OCI-M2 (cell line): ENCODE data around the gene GPD1.
"Not testable (repeated sequence)": the region's sequence is repeated elsewhere in the genome, so short reads cannot be mapped to it uniquely, and the experiment has no call there.

Experiments used
- DNase-seq: peaks from one replicate; lab custom pipeline; 2025; ENCODE audit not compliant: unreplicated experiment; lab: John Stamatoyannopoulos, UW

GPD1 gene

DNA sequence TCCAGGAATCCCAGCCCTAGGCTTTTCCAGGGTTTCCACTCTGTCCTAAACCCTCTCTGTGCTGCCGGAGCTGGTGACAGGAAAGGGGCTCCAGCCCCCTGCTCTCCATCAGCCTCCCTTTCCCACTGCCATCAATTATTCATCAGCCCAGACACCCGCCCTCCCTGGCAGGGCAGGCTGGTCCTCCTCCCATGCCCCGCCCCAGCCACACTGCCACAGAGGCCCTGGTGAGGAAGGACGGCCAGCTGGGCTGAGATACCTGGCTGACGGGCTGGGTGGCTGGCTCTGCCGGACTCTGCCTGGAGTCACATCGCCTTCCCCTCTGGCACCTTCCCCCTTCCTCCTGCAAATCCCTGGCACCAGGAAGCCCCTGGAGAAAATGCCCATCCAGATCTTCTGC, 30.6 kb upstream of the GPD1 start:
- no peak for DNase-seq

DNA sequence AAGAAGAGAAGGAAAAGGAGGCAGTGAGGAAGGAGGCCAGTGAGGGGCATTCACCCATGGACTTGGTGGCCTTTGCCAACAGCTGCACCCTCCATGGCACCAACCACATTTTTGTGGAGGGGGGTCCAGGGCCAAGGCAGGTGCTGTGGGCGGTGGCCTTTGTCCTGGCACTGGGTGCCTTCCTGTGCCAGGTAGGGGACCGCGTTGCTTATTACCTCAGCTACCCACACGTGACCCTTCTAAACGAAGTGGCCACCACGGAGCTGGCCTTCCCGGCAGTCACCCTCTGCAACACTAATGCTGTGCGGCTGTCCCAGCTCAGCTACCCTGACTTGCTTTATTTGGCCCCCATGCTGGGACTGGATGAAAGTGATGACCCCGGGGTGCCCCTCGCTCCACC, 30.1 kb upstream of the GPD1 start:
- no peak for DNase-seq

DNA sequence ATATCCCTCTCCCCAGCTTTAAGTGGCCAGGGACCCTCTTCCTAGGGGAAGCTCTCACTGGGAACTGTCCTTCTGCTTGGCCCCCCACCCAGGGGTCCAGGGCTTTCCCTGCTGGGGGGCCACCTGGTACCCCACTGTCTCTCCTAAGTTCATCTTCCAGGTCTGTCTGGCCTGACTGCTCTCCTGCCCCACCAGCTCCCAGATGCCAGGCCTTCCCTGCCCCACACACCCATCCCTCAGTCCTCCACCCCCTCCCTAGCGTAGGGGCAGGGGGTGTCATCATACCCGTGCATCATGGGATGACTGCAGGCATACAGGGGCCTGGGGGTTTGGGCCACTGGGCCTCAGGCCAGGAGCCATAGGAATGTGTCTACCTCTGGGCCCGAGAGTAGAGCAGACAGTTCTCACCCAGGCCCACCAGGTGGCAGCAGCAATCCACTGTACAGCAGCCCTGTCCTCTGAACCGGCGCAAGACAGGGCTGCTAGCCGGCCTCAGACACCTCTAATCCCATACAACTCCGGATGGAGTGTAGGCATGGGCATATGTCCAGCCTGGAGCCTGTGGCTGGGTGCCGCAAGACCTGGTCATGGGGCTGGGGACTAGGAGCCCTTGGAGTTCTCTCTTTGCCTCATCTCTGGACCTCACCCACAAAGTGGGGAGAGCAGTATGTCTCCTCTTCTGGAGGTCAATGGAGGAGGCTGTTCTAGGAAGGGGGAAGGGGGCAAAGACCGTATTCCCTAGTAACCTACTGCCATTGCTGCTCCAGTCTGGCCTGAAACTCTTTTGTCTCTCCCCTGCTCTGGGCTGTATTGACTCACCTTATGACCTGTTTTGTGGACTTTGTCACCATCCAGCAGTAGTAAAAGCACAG, 28.6 kb upstream of the GPD1 start:
- DNase-seq = peak; percentile 14

DNA sequence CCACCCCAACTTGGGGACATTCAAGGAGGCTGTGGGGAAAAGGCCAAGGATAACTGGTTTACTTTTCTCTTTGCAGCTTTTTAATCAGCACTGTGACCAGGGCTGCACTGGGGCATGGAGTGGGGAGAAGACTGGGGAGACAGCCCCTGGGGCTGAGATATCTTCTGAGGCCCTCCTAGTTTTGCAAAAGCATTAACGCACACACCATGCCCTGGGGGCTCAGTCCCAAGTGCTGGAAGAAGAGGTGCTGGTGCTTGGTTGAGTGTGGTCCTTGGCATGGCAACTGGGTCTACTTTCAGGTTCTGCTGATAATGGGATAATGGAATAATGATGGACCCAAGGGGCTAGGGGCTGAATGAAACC, 28.0 kb upstream of the GPD1 start:
- DNase-seq = no peak

DNA sequence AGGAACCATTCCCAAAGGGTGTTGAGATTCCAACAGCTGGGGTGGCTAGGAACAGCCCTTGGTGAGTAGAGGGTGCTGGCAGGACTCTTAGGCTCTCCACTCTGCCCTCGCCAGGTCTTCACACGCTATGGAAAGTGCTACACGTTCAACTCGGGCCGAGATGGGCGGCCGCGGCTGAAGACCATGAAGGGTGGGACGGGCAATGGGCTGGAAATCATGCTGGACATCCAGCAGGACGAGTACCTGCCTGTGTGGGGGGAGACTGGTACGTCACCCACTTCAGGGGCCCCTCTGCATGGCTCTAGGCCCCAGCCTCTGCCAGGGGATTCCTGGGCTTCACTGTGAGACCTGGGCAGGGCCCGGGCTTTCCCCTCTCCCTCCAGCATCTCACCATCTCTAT, 26.7 kb upstream of the GPD1 start:
- DNase-seq = no peak

DNA sequence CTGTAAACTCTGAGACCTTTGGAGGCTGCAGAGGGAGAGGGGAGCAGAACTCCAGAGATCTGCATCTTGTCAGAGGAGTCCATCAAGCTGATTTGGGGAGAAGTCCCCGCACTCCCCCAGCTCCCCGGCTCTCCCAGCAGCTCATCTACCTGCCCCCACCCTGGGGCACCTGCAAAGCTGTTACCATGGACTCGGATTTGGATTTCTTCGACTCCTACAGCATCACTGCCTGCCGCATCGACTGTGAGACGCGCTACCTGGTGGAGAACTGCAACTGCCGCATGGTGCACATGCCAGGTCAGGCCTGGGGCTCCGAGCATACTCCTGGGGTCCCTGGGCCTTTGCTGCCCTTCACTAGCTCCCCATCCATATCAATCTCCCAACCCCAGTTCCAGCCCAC, 25.5 kb upstream of the GPD1 start:
- no peak for DNase-seq

DNA sequence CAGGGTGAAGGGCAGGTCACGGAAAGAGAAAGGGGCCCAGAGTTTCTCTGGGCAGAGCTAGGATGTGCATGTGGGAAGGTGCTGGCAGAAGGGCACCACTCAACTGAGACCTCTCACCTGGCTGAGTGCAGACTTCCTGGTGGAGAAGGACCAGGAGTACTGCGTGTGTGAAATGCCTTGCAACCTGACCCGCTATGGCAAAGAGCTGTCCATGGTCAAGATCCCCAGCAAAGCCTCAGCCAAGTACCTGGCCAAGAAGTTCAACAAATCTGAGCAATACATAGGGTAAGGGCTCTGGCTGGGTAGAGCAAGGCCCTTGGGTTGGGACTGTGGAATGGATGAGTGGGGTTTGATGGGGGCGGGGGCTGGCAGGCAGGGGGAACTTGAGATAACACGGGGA, 24.0 kb upstream of the GPD1 start:
- no peak for DNase-seq

DNA sequence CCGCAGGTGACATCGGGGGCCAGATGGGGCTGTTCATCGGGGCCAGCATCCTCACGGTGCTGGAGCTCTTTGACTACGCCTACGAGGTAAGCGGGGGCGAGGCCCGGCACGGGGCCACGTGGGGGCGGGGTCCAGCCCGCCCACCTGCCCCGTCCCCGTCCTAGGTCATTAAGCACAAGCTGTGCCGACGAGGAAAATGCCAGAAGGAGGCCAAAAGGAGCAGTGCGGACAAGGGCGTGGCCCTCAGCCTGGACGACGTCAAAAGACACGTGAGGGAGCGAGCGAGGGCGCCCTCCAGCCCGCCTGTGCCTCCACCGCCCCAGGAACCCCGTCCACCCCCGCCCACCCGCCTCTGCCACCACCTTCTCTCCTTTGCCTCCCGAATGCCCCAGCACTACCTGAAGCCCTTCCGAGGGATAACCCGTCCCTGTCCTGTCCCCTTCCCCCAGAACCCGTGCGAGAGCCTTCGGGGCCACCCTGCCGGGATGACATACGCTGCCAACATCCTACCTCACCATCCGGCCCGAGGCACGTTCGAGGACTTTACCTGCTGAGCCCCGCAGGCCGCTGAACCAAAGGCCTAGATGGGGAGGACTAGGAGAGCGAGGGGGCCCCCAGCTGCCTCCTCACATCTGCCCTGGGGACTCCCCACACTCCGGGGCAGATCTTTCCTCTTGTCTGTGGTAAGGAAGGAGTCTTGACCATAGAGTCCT, 22.6 kb upstream of the GPD1 start:
- no peak for DNase-seq

DNA sequence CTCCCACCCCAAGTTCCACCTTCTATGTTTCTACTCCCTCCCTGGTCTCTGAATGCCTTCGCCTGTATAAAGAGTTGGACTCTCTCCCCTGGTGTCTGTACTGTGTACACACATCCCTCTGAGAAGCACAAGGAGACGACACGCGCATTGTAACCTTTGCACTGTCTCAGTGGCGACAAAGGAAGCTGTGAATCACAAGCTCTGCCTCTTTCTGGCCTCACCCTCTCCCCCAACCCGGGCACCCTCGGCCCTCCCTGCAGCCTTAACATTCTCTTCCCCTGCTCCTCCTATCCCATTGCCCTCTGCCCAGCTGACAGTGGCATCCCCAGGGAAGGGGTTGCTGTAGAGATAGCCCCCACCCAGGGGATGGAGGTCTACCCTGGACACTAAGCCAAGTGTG, 21.2 kb upstream of the GPD1 start:
- DNase-seq = no peak

DNA sequence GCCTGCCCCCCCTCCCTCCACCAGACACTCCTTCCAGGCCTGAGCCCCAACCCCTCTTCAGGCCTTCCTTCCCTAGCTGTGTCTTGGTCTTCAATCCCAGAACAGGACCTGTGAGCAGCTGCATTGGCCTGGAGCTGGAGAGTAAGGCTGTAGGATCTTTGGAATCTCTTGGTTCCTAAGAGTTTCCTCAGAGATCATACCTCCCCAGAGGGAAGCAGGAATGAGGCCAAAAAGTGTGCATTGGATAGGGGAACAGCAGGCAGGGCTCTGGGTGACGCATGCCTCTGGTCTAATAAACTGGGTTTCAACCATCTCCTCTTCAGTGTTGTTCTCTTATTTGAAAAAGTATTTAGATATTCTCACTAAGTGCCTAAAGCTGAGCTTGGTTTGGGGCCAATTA, 20.5 kb upstream of the GPD1 start:
- DNase-seq = no peak

DNA sequence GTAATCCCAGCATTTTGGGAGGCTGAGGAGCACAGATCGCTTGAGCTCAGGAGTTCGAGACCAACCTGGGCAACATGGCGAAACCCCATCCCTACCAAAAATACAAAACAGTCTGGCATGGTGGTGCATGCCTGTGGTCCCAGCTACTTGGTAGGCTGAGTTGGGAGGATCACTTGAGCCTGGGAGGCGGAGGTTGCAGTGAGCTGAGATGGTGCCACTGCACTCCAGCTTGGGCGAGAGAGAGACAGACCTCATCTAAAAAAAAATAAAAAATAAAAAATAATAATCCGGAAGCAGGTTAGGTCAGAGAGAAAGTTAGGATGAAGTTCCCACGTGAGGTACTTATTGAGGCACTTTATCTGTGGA, 19.4 kb upstream of the GPD1 start:
- not testable (repeated sequence) for DNase-seq

DNA sequence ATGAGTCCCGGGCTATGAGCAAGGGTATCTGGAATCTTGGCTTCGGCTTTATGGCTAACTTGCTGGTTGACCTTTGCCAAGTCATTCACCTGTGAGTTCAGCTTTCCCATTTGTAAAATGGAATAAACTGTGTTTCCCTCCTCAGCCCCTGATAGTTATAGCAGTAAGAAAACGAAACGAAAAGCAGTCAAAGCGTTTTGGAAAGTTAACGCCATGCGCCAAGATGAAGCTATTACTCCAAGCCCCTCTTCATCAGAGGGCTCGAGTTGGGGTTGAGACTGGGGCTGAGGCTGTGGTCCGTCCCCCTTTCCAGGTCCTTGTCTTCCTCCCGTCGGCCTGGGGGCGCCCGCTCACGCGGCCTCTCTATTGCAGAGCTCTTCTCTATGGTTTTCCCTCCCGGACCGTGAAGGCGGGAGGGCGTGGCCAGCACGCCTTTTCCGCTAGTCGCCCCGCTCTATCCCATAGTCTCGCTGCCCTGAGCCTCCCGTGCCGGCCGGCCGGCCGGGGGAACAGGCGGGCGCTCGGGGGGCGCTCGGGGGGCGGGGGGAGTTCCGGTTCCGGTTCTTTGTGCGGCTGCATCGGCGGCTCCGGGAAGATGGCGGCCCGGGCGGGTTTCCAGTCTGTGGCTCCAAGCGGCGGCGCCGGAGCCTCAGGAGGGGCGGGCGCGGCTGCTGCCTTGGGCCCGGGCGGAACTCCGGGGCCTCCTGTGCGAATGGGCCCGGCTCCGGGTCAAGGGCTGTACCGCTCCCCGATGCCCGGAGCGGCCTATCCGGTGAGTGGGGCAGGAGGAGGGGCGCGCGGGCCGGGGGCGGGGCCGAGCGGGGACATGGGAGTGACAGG, 18.8 kb upstream of the GPD1 start, which contains the start of gene SMARCD1:
Gene SMARCD1 (plus strand): TSS at position 568 of the 840 bp plus-strand sequence. CDS start 28 bp downstream, at position 596.
- DNase-seq = peak; percentile 50

DNA sequence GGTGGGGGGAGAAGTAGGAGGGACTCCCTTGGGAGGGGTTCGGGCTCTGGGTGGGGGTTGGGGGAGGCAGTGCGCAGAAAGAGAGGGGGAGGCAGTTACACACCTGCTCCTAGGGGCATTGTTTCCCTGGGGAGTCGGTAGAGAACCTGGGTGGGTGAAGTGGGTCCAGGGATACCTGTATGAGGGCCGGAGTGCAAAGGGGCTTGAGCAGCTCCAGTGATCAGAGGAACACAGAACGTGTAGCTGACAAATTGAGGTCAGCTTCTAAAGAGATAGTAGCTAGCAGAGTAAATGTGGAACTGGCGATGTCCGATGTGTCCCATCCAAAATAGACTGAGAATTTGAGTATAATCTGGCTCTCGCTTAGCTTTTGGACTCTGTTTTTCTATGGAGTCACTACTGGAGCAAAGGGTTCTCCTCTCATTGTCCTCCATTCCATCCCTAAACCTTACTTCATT, 18.2 kb upstream of the GPD1 start:
- no peak for DNase-seq

DNA sequence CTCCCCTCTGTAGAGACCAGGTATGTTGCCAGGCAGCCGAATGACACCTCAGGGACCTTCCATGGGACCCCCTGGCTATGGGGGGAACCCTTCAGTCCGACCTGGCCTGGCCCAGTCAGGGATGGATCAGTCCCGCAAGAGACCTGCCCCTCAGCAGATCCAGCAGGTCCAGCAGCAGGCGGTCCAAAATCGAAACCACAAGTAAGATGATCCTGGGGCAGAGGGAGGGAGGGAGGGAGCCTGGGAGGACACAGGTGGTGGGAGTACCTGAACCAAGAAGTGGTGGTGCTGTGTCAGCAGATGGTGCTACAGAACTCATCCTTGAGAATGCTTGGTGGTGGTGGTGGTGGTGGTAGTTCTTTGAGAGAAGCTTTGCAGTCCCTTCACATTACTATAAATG, 17.7 kb upstream of the GPD1 start:
- no peak for DNase-seq

DNA sequence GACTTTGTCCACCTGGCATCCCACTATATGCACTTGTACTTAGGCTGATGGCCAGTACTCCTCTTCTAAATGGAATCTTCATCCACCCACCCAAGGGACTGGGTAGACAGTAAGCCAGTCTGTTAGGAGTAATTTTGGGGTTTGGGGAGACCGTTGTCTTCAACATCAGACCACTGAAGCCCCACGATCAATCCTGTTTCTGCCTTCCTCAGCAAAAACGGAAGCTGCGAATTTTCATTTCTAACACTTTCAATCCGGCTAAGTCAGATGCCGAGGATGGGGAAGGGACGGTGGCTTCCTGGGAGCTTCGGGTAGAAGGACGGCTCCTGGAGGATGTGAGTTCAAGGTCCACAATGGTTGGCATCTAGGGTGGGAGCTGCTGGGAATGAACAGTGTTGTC, 16.7 kb upstream of the GPD1 start:
- no peak for DNase-seq

DNA sequence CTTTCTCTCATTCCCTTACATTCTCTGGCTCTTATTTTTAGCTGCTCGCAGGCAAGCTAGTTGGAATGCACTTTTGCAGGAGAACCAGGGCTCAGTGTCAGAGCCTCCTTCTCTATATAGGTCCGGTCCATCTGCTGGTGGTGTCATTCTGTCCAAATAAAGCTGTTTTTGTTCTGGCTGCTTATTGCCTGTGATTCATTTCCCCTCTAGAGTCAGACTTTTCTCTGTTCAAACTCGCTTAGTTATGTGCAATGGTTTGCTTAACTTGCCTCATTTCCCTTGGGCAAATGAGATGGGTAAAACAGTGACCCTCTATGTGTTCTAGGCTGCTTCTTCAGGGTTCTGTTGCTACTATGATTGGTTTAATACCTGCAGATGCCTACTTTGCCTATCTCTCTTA, 15.8 kb upstream of the GPD1 start:
- DNase-seq = no peak

DNA sequence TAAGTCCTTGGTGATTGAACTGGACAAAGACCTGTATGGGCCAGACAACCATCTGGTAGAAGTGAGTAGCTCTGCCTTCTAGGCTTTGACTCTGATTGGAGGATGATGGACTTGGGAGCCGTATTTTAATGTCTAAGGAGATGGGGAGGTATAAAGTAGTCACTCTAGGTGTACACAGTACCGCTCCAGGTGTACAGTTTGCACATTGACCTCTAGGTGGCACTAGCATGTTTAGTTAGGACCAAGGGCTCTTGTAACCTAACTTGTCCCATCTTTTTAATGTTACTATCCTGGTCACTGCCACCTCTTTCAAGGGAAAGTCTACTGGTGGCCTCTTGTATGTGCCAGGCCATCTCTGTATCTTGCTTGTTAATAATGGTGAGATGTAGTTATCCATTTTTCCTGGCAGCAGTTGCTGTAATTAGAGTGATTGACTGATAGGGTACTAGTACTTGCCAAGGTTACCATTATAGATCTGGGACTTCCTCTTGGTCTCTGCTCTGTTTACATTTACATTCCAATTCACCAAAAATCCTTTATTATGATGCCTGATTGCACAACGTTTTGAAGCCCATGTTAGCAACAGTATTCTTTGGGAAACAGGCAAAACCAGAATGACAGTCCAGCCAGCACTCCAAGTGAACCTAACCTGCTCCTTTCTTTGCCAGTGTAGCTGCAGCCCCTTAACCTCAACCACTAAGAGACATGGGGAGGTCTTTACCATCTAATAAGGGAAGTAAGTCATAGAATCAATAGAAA, 15.1 kb upstream of the GPD1 start:
- peak; percentile 4 for DNase-seq

DNA sequence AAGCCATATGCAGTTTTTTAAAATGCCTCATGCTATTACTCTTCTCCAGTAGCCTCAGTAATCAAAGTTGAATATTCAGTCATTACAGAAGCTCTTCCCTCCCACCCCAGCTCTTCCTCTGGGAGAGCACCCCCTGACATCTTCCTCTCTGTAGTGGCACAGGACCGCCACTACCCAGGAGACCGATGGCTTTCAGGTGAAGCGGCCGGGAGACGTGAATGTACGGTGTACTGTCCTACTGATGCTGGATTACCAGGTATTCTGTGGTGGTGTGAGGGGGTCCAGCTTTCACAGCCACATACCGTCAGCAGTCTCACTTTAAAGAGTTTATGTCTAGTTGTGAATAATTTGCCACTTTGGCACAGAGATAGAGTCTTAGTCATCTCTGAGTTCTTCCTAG, 14.1 kb upstream of the GPD1 start:
- no peak for DNase-seq

DNA sequence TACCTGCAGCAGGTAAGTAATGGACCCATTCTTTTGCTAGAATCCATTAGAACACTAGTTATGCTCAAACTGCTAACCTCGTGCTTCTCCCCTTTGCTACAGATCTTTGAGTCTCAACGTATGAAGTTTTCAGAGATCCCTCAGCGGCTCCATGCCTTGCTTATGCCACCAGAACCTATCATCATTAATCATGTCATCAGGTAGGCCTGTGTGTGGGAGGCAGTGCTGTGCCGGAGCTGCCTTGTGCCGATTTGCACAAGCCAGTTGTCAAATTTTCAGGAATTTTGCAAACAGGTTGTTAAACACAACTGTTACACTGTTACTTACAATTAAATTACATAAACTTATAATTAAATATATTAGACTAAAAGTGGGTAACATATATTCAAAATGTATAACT, 13.4 kb upstream of the GPD1 start:
- no peak for DNase-seq

DNA sequence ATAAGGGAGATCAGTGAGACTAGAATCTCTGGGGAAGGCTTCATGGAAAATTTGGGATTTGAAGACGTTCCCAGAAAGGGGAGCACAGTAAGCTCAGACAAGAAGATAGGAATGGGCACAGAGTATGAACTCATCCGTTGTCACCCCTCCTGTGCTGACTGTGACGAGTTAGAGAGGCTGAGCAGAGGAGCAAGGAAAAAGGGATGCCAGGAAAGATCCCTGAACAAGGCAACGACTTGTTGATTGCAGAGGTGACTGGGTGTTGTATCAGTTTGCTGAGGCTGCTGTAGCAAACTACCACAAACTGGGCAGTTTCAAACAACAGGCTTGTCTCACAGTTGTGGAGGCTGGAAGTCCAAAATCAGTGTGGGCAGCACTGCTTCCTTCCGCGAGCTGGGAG, 5.9 kb upstream of the GPD1 start:
- DNase-seq = no peak
